Suprapubic skin (tissue), 4 donors: Measurements from ENCODE around the gene IGFN1.

Source experiments
- POLR2A ChIP-seq, 2 donors: fragments of 450-650 bp; IDR thresholded peaks; one replicate each; pipeline ENCODE4 v1.6.1; 2017; ENCODE audit warnings: antibody characterized with exemption in 2 of 2, mild to moderate bottlenecking in 2 of 2, moderate library complexity in 2 of 2
- POLR2AphosphoS5 ChIP-seq, 3 donors: sonication (generic); formaldehyde crosslinking; IDR thresholded peaks; one replicate each; pipeline ENCODE4 v1.6.1; 2017; ENCODE audit warnings: antibody characterized with exemption in 3 of 3

- no peak for TF ChIP-seq POLR2AphosphoS5 (IDR thresholded peaks at IDR 0.05)
- no peak for TF ChIP-seq POLR2A (IDR thresholded peaks at IDR 0.05)
Measured at GRCh38 chr1:201144701-201145100, 45.9 kb upstream of the IGFN1 start.
